ENCODE results near the gene PACSIN2.
"Not testable (repeated sequence)": the region's sequence is repeated elsewhere in the genome, so short reads cannot be mapped to it uniquely, and the experiment has no call there.

PACSIN2 gene

DNA sequence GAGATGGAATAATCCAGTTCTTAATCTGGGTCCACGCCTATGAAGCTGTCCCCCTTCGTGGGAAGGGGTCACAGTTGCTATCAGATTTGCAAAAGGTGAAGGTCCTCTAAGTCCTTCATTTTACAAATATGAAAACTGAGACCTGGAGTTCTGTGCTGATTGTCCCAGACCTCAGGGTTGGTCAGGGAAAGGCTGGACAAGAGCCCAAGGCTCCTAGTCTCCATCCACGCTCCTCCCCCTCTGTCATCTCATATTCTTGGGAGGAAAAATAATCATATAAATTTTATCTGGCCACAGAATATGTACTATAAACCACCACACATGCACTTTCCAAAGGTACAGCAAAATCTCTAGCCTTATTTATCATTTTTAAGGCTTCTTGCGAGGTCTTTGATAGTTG, 5.5 kb downstream of the PACSIN2 start:
- no peak for DNase-seq

DNA sequence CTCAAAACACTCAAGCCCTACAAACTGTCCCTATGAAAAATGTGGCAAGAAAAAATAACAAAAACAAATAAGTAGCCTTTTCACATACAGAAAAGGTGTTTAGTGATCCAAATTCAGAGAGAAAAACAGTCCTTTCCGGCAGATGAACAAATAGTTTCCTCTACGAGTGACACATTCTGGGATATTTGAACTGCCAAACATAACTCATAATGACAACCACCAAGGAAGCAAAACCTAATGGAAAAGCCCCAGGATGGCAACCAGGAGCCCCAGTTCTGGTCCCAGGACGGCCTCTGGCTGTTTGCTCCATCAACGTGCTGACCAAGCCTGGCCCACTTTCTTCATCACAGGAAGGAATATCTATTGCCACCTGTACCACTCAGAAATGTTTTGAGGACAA, 6.0 kb downstream of the PACSIN2 start:
- DNase-seq: no peak

DNA sequence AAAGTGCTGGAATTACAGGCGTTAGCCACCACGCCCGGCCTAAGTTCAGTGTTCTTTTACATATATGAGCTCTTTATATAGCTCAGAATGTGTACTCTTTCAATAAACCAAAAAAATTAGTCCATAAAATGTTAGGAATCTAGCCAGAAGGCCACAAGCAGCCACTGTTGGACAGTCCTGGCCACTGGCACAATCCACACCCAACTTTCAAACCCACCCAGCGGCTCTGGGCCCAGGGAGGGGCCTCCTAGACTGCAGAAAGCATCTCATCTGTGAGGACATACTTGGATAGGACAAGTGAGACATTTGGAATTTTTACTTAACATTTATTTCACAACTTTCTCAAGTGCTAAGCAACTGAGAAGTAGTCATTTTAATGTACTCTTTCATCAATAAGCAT, 6.4 kb downstream of the PACSIN2 start:
- DNase-seq: no peak

DNA sequence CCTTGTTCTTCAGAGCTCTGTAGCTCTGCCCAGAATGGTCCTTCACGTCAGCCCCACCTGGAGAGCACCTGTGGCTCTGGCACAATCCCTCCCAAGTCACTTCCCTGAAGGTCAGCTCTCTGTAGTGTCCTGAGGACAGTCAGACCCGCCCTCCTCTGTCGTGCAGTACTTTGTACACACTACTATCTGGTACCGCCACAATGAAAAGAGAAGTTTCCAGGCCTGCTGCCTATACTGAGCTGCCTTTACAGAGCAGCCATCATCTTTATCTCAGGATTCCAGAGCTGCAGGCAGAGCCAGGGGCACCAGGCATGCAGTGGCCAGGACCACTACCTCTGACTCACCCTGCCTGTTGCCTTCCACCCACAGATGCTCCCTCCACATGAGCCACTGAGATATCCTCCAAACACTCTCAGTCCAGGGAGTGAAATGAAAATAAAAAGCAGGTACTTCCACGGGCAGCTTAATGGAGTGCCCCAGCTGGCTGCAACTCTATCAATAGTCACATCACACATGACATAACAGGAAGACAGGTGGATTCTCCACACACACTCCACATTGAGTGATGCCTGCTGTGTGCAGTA, 7.3 kb downstream of the PACSIN2 start:
- no peak for DNase-seq

DNA sequence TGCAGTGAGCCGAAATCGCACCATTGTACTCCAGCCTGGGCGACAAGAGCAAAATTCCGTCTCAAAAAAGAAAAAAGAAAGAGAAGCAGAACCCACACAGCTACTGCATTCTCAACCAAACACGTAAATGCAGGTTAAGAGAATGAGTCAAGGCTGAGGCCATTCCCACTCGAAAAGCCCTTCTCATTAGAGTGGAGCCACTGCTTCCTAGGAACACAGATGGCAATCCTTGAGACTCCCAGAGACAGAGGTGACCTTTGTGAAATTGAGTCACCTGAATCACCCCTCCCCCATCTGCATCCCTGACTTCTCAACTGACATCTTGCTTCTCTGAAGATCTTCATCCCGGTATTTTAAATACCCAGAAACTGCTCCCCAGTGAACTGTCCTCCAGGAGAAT, 8.2 kb downstream of the PACSIN2 start:
- DNase-seq: no peak

DNA sequence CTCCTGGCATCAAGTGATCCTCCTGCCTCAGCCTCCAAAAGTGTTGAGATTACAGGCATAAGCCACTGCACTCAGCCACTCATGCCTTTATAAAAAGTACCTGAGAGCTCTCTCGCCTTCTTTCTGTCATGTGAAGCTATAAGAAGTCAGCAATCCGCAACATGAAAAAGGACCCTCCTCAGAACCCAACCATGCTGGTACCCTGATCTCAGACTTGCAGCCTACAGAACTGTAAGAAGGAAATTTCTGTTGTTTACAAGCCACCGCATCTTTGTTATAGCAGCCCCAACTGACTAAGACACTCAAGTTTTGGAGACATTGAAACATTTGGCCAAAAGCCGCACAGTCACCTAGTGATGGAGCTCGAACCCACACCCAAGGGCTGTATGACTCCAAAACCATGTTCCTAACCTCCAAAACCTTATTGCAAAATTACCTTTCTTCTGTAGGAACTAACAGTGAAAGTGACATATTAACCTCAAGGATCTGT, 8.9 kb downstream of the PACSIN2 start:
- DNase-seq: no peak

DNA sequence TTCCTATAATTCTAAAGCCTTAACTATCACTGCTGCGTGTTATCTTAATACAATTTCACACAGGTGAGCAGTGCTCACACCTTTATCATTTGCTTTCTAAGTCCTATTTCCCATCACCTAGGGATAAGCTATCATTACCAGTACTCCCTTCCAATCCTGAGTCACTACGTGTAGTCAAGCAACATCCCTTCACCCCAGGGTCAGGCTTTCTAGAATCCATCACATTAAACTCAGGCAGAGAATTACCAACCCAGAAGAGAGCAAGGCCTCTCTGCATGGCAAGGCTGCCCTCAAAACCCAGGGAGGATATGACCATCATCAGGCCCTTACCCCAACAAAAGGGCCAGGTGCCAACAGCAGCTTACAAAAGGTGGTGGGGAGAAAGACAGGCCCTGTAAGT, 9.8 kb downstream of the PACSIN2 start:
- no peak for DNase-seq

DNA sequence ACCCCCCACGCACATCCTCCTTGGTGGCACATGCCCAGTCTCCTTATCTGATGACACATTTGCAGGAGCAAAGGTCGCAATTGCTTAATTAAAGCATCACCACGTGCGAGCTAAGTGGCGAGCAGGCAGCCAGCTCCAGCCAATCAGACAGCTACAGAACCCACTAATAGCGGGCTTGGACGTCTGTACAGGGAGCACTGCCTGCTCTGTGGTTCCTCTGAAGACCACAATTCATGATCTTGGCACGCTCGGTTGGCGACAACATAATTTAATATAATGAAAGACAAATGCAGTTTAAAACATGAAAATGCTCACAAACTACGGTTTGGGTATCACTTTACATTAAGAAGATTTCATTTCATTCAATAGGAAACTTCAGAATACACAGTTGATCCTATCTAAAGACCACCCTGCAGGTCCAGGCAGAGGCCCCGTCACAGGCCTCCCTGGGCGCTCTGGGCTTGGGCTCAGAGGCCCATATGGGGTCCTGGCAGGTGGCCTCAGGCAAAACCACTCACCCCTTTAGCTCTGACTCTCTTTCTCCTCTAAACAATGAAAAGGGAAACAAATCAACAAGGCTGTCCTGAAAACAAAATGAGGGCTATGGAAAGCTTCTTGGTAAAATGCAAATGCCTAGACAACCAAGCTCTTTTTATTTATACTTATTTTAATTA, 10.4 kb downstream of the PACSIN2 start:
- DNase-seq: no peak

DNA sequence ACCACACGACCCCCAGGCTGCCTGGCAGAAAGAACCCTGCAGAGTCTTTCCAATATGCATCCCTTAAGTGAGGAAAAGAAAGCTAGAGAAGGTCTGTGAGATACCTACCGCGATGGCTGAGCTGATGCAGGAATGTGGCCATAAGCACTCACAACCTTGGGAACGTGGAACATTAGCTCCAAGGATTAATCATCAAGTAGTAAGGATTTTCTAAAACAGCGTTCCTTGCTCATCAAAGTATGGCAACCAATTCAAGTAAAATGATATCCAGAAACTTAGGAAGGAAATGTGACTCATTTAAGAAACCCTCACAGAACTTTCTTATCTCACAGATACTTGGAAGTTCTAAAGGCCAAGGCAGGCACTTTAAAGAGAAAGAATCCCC, 12.8 kb downstream of the PACSIN2 start:
- DNase-seq: no peak

DNA sequence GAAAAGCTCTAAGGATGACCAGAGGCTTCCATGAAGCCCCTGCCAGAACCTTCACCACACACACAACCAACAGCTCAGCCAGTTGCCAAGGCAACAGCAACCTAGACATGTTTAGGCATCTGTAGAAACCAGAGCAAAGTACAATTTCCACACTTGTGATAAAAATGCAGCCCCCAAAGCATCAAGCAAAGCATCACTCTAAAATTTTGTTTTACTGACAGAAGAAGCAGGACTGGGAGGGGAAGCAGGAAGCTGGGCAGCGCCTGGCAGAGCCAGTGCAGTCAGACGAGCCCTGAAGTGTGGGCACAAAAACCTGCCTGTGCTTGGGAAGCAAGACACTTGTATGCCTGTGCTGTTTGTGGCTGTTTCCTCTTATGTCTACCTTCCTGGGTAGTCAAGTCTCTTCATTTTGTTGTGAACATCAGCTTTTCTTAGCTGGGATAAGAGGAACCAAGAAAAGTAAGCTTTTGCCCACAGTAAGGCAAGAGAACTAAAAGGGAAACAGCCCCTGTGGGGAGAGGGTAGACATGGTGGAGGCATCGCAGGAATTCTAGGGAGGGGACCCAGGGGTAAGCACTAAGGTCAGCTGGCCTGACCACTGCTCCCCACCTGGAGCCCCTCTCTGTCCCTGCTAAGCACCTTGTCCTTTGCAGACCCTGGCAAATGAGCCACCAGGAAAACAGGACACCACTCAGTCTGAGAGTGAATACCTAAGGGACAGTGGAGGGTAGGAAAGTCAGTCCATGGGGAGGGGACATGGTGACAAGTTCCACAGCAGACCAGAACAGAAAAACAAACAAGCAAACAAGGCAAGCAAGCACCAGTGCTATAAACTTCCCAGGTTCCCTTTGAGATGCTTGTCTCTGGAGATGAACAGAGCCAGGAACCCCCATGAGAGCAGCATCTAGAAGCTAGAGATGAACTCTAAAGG, 13.4 kb downstream of the PACSIN2 start:
- no peak for DNase-seq

DNA sequence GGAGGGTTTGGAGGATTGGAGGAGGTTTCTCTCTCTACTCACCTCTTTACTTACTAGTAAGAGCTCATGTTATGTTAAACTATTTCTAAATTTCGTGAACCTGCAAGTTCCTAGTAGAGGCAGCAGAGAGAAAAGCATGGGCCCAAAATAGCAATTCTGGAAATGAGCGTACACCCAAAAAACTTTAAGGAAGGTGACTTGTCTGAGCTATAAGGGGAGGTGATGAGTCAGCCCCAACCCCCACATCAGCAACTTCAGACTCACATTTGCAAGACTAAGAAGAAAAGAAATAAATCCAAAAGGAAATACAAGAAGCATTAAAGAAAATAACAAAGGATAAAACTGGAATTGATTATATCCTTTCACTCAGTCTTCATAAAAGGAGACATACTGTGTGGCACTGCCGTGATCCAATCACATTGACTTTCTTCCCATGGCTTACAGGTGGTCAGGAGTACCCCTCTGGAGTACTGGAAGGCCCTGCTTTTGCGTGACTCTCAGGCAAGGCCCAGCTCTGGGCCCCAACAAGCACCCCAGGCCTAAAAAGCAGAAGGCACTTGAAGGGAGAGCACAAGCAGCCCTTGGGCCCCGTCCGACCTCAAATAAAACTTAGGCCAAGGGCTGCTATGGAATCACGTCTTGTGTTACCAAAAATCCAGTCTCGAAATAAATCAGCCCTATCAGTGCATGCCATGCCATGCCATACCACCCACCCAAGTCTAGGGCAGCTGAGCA, 14.3 kb downstream of the PACSIN2 start:
- no peak for DNase-seq

DNA sequence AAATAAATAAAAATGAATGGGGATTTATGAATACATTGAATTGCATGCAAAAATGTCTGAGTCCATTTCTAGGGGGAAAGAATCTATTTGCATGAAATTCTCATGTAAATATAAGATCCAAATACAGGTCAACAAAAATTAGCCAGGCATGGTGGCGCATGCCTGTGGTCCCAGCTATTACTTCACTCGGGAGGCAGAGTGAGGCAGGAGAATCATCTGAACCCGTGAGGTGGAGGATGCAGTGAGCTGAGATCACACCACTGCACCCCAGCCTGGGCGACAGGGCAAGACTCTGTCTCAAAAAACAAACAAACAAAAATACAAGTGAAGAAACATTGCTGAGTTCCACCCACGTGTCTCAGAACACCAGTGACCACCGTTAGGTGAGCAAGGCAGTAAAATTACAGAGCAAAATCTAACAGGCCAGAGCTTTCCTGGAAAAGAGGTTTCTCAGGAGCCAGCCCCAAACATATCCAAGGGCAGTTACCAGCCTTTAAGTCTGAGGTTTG, 17.3 kb downstream of the PACSIN2 start:
- no peak for DNase-seq

DNA sequence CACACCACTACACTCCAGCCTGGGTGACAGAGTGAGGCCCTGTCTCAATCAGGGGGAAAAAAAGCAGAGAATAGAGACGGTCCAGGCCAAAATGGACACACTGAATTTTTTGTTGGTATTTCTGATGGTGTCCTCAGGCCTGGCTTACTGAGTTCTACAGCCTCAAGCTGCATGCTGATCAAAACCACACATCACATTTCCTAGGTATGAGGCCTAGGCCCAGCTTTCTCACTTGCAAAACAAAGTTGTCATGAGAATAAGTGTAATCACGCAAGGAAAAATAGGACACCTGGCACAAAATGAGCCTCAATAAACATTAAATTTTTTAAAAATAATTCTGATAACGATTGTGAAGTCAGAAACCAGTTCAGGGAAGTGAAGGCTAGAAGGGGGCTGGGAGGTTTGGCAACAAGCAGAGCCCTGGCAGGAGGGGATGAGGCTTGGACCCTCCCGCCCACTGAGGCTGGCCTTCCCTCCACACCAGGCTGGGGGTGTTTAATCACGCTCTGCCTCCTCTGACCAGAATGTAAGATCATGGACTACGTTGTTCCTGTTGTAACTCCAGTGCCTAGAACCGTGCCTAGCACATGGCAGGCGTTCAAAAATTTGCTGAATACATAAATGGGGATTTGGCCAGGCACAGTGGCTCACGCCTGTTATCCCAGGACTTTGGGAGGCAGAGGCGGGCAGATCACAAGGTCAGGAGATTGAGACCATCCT, 18.1 kb downstream of the PACSIN2 start:
- no peak for DNase-seq

DNA sequence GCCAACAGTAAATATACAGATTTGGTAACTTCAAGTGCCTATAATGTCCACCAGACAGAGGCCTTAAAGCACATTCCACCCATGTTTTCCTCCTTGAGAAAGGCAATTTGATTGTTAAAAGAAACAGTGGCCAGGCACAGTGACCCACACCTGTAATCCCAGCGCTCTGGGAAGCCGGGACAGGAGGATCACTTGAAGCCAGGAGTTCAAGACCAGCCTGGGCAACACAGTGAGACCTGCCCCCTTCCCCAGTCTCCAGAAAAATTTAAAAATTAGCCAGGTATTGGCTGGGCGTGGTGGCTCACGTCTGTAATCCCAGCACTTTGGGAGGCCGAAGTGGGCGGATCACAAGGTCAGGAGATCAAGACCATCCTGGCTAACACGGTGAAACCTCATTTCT, 19.3 kb downstream of the PACSIN2 start:
- not testable (repeated sequence) for DNase-seq

DNA sequence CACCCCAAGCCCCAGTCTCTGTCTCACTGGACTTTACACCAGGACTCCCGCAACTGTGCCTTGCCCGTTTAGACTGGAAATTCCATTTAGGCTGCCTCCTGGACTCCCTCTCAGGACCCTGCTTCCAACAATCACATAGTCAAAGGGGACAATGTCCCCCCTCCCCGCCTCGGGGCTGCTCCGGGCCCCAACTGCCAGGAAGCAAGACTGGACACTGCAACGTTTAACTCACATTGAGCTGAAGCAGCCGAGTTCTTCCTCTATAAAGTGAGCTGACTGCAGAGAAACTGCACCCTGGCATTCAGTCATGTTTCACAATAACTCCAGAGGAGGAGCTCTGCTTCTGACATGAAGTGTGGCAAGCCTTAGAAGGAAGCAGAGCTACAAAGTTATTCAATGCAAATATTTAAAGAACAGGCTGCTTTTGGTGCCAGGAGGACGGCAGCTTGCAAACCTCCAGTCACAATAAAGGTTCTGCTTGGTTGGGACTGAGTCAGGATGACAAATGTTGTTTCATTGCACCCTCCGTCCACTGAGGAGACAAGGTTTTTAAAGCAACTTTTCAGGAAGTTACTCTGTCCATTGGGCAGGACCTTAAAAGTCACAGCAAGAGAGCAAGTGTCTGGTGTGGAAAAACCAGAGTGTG, 19.9 kb downstream of the PACSIN2 start:
- DNase-seq: no peak

DNA sequence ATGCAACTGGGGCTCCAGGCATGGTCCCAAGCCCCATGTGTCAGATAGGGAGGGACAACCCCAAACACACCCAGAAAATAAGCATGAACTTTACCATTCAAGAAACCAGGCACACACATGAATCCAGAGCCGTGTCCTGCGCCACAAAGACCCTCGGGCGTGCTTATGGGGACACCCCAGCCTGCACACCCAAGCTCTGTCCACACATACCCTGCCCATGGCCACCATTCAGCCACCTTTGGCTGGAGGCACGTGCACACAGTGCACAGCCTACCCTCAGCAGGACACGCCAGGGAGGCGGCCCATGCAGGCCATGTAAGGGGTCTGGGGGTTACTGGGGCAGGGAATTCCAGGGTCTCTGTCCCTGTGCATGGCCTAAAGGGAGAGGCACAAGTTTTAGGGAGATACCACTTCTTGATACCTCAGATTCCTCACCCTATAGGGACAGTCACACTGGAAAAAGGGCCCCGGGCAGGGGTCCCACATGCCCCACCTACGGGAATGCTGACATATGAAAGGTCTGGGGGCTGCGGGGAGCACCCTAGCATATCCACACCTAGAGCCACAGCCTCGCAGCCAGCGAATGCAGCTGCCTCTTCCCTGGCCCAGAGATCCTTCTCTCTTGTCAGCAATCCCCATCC, 20.6 kb downstream of the PACSIN2 start:
- no peak for DNase-seq

DNA sequence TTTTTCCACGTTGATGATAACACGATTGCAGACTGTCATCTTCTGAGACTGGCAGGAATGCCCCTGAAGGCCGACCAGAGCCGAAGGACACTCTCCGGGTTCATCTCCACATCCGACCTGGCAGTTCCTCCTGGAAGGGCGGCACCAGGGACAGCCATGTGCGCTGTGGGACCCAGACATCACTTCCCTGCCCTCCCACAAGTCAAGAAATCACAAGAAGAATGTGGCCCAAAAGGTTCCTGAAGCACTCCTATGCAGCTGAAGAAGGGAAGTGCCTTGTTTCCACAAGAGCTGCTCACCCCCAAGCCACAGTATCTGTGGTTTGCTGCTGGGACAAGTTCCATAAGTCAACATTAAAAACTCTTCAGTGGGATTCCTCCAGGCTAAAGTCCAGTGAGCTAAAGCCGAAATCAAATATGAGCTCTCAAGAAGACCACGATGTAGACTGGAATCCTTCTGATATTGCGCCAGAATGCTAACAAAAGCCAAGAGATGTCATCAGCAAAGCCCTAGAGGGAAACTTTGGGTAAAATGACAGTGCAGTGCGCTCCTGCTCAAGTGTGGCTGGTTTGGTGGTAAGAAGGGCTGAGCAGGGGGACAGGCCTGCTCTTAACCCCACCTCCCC, 21.2 kb downstream of the PACSIN2 start:
- no peak for DNase-seq

DNA sequence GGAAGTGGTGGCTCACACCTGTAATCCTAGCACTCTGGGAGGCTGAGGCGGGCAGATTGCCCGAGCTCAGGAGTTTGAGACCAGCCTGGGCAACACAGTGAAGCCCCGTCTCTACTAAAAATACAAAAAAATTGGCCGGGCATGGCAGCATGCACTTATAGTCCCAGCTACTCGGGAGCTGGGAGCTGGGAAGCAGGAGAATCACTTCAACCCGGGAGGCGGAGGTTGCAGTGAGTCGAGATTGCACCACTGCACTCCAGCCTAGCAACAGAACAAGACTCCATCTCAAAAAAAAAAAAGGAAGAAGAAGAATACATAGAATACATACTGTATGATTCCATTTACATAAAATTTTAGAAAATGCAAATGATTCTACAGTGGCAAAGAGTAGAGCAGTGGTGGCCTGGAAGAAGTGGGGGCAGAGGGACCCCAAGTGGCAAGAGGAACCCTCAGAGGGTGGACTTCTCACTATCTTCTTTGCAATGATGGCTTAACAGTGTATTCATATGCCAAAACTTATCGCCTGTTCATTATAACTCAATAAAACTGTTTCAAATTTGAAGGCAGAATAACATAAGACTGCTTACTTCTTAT, 22.0 kb downstream of the PACSIN2 start:
- no peak for DNase-seq

DNA sequence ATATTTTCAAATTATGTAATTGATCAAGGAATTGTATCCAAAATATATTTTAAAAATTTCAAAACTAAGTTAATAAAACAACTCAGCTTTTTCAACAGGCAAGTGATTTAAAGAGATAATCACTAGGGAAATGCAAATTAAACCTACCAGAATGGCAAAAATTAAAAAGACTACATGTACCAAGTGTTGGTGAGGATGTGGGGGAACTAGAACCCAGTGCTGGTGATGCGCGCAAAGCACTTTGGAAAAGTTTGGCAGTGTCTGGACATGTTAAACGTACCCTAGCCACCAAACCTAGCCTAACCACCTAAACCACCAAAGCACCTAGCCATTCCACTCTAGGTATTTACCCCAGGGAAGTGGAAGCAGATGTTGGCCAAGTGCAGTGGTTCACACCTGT, 22.9 kb downstream of the PACSIN2 start:
- DNase-seq: no peak

DNA sequence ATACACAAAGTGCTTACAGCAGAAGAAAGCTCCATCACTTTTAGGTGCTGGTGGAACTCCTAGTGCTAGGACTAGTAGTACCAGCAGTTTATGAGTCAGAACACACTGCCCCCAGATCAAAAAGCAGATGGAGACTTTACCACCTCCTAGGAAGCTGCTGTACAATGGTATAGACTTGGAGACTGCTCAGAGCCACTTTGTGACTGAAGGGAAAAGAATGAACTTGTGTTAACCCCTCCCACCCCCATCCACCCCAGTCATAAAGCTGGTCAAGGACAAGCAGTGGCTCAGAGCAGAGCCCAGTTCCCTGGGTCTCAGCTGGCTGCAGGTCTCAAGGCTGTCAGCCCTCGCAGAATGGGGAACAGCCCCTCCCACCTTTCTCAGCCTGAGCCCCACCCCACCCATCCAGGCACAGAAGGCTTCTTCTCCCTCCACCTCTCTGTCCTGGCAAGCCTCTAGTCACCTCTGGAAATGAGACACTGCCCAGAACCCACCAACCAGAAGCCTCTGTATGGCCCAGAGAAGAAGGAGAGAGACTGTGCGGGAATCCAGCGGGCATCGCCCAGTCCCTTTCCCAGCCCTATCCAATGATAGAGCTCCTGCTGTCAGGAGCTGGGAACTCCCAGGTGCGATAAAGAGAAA, 23.8 kb downstream of the PACSIN2 start:
- DNase-seq: no peak
